ENCODE data around the gene PGR.

The PGR gene

GRCh38 chr11:101126551-101127196, 2.9 kb downstream of the PGR start:
- Mint-ChIP-seq H3K36me3 (ENCODE audit: low read depth) (no peaks in the 10 kb centered on the region), H3K27ac (peak overlapping the region; percentile 78), H3K4me1 (peaks cover 9% of the 10 kb centered on the region), H3K4me3 (peak overlapping the region; percentile 87), H3K27me3 (ENCODE audit: low read depth, poor library complexity) (peaks cover 85% of the 10 kb centered on the region), H3K9me3 (no peaks in the 10 kb centered on the region)
- TF ChIP-seq CTCF (IDR thresholded peaks at IDR 0.05) = no peak
- DNase-seq = peak; percentile 38

GRCh38 chr11:101115671-101116160, 13.9 kb downstream of the PGR start:
- no peak for DNase-seq
- H3K9me3 Mint-ChIP-seq = peaks cover 2% of the 10 kb centered on the region
- TF ChIP-seq CTCF (IDR thresholded peaks at IDR 0.05) = no peak
- H3K27ac Mint-ChIP-seq = no peak overlapping the region
- peaks cover 9% of the 10 kb centered on the region for H3K27me3 Mint-ChIP-seq (ENCODE audit: low read depth, poor library complexity)
- no peaks in the 10 kb centered on the region for H3K4me1 Mint-ChIP-seq
- H3K4me3 Mint-ChIP-seq = no peak overlapping the region
- H3K36me3 Mint-ChIP-seq (ENCODE audit: low read depth) = no peaks in the 10 kb centered on the region

- Mint-ChIP-seq H3K9me3 (peaks cover 17% of the 10 kb centered on the region), H3K36me3 (ENCODE audit: low read depth) (no peaks in the 10 kb centered on the region), H3K4me1 (no peaks in the 10 kb centered on the region), H3K27me3 (ENCODE audit: low read depth, poor library complexity) (peaks cover 7% of the 10 kb centered on the region), H3K4me3 (no peak overlapping the region), H3K27ac (no peak overlapping the region)
- TF ChIP-seq CTCF (IDR thresholded peaks at IDR 0.05) = no peak
- no peak for DNase-seq
Measured at GRCh38 chr11:101113540-101113939, 16.1 kb downstream of the PGR start.

GRCh38 chr11:101104716-101105115, 24.9 kb downstream of the PGR start:
- Mint-ChIP-seq H3K9me3 (peaks cover 27% of the 10 kb centered on the region), H3K4me1 (no peaks in the 10 kb centered on the region)
- DNase-seq = no peak

GRCh38 chr11:101103433-101103832, 26.2 kb downstream of the PGR start:
- Mint-ChIP-seq H3K9me3 (peaks cover 20% of the 10 kb centered on the region), H3K27ac (no peak overlapping the region), H3K4me1 (no peaks in the 10 kb centered on the region), H3K27me3 (ENCODE audit: low read depth, poor library complexity) (peaks cover 6% of the 10 kb centered on the region), H3K36me3 (ENCODE audit: low read depth) (no peaks in the 10 kb centered on the region), H3K4me3 (no peak overlapping the region)
- no peak for DNase-seq
- no peak for TF ChIP-seq CTCF (IDR thresholded peaks at IDR 0.05)

More at GRCh38 chr11:101104716-101105115, 24.9 kb downstream of the PGR start:
- H3K27me3 Mint-ChIP-seq (ENCODE audit: low read depth, poor library complexity) = peaks cover 6% of the 10 kb centered on the region
- H3K27ac Mint-ChIP-seq = no peak overlapping the region
- no peak for TF ChIP-seq CTCF (IDR thresholded peaks at IDR 0.05)
- no peaks in the 10 kb centered on the region for H3K36me3 Mint-ChIP-seq (ENCODE audit: low read depth)
- H3K4me3 Mint-ChIP-seq = no peak overlapping the region

- Mint-ChIP-seq H3K27me3 (ENCODE audit: low read depth, poor library complexity) (peaks cover 5% of the 10 kb centered on the region), H3K27ac (no peak overlapping the region), H3K36me3 (ENCODE audit: low read depth) (no peaks in the 10 kb centered on the region), H3K4me3 (no peak overlapping the region), H3K9me3 (peaks cover 10% of the 10 kb centered on the region), H3K4me1 (no peaks in the 10 kb centered on the region)
- DNase-seq = no peak
- no peak for TF ChIP-seq CTCF (IDR thresholded peaks at IDR 0.05)
Measured at GRCh38 chr11:101100601-101101000, 29.0 kb downstream of the PGR start.
